ENCODE measurements around the gene ACOT11.

ACOT11 gene

GRCh38 chr1:54557671-54558355, 9.8 kb downstream of the ACOT11 start:
- POLR2A ChIA-PET = no interaction called here
- no peak for DNase-seq (ENCODE audit: extremely low spot score)
- TF ChIP-seq SP1 (IDR thresholded peaks at IDR 0.05) = no peak
- no peak for TF ChIP-seq BHLHE40 (IDR thresholded peaks at IDR 0.05; ENCODE audit: borderline replicate concordance)
- no peak for TF ChIP-seq FOXA1 (IDR thresholded peaks at IDR 0.05)
- CTCF ChIA-PET = interaction anchor here (0.7 kb wide), 1 partner anchor 22 kb away, joined by 4 read pairs; no protein-coding TSS in a partner anchor

- TF ChIP-seq ELF4 (IDR thresholded peaks at IDR 0.05) (no peak), TARDBP (IDR thresholded peaks at IDR 0.05) (no peak), SP1 (IDR thresholded peaks at IDR 0.05) (no peak), FOXM1 (IDR thresholded peaks at IDR 0.05; ENCODE audit: borderline replicate concordance) (no peak)
- no peak for DNase-seq (ENCODE audit: extremely low spot score)
- CTCF ChIA-PET = interaction anchor here (0.7 kb wide), 1 partner anchor 21 kb away, joined by 4 read pairs; no protein-coding TSS in a partner anchor
- POLR2A ChIA-PET = no interaction called here
Measured at GRCh38 chr1:54558434-54559030, 10.5 kb downstream of the ACOT11 start.

GRCh38 chr1:54559111-54559548, 11.1 kb downstream of the ACOT11 start:
- ChIA-PET POLR2A (no interaction called here), CTCF (no interaction called here)
- TF ChIP-seq HDGF (IDR thresholded peaks at IDR 0.05; ENCODE audit: borderline replicate concordance) (no peak), BHLHE40 (IDR thresholded peaks at IDR 0.05; ENCODE audit: borderline replicate concordance) (no peak), ZNF384 (IDR thresholded peaks at IDR 0.05) (no peak), SUZ12 (IDR thresholded peaks at IDR 0.05) (no peak), L3MBTL2 (conservative IDR thresholded peaks at IDR 0.05) (no peak), NFRKB (IDR thresholded peaks at IDR 0.05) (no peak), CTBP1 (IDR thresholded peaks at IDR 0.05; ENCODE audit: borderline replicate concordance) (no peak)
- DNase-seq (ENCODE audit: extremely low spot score) = no peak

- DNase-seq (ENCODE audit: extremely low spot score) = no peak
- no peak for TF ChIP-seq SP1 (IDR thresholded peaks at IDR 0.05)
- no peak for TF ChIP-seq FOXK2 (IDR thresholded peaks at IDR 0.05)
- no peak for TF ChIP-seq CTBP1 (IDR thresholded peaks at IDR 0.05; ENCODE audit: borderline replicate concordance)
- TF ChIP-seq FOXA1 (IDR thresholded peaks at IDR 0.05) = no peak
- TF ChIP-seq ARNT (IDR thresholded peaks at IDR 0.05) = no peak
- no peak for TF ChIP-seq SUZ12 (IDR thresholded peaks at IDR 0.05)
- TF ChIP-seq LEF1 (IDR thresholded peaks at IDR 0.05; ENCODE audit: borderline replicate concordance) = no peak
- no peak for TF ChIP-seq NFRKB (IDR thresholded peaks at IDR 0.05)
- no peak for TF ChIP-seq HDGF (IDR thresholded peaks at IDR 0.05; ENCODE audit: borderline replicate concordance)
- CTCF ChIA-PET = no interaction called here
- POLR2A ChIA-PET = no interaction called here
Measured at GRCh38 chr1:54559771-54560231, 11.8 kb downstream of the ACOT11 start.

GRCh38 chr1:54564312-54565112, 16.5 kb downstream of the ACOT11 start:
- TF ChIP-seq FOXK2 (IDR thresholded peaks at IDR 0.05) (no peak), L3MBTL2 (conservative IDR thresholded peaks at IDR 0.05) (no peak), NFRKB (IDR thresholded peaks at IDR 0.05) (no peak), CTBP1 (IDR thresholded peaks at IDR 0.05; ENCODE audit: borderline replicate concordance) (no peak), ZNF384 (IDR thresholded peaks at IDR 0.05) (no peak), FOXM1 (IDR thresholded peaks at IDR 0.05; ENCODE audit: borderline replicate concordance) (no peak), SUZ12 (IDR thresholded peaks at IDR 0.05) (no peak), ARNT (IDR thresholded peaks at IDR 0.05) (no peak), TARDBP (IDR thresholded peaks at IDR 0.05) (no peak), PKNOX1 (IDR thresholded peaks at IDR 0.05) (no peak), FOXA1 (IDR thresholded peaks at IDR 0.05) (no peak), LEF1 (IDR thresholded peaks at IDR 0.05; ENCODE audit: borderline replicate concordance) (no peak), HDGF (IDR thresholded peaks at IDR 0.05; ENCODE audit: borderline replicate concordance) (no peak), BHLHE40 (IDR thresholded peaks at IDR 0.05; ENCODE audit: borderline replicate concordance) (no peak), ELF4 (IDR thresholded peaks at IDR 0.05) (no peak), SP1 (IDR thresholded peaks at IDR 0.05) (no peak)
- ChIA-PET POLR2A (no interaction called here), CTCF (no interaction called here)
- DNase-seq (ENCODE audit: extremely low spot score) = no peak

- no peak for TF ChIP-seq NFRKB (IDR thresholded peaks at IDR 0.05)
- no peak for TF ChIP-seq HDGF (IDR thresholded peaks at IDR 0.05; ENCODE audit: borderline replicate concordance)
- ChIA-PET POLR2A (no interaction called here), CTCF (no interaction called here)
Measured at GRCh38 chr1:54565113-54565501, 17.1 kb downstream of the ACOT11 start.

GRCh38 chr1:54566438-54567141, 18.6 kb downstream of the ACOT11 start:
- no peak for TF ChIP-seq TARDBP (IDR thresholded peaks at IDR 0.05)
- no peak for TF ChIP-seq BHLHE40 (IDR thresholded peaks at IDR 0.05; ENCODE audit: borderline replicate concordance)
- TF ChIP-seq SP1 (IDR thresholded peaks at IDR 0.05) = no peak
- TF ChIP-seq SUZ12 (IDR thresholded peaks at IDR 0.05) = no peak
- TF ChIP-seq CTBP1 (IDR thresholded peaks at IDR 0.05; ENCODE audit: borderline replicate concordance) = no peak
- TF ChIP-seq NFRKB (IDR thresholded peaks at IDR 0.05) = no peak
- TF ChIP-seq ARNT (IDR thresholded peaks at IDR 0.05) = no peak
- no peak for TF ChIP-seq FOXK2 (IDR thresholded peaks at IDR 0.05)
- no peak for TF ChIP-seq L3MBTL2 (conservative IDR thresholded peaks at IDR 0.05)
- TF ChIP-seq FOXM1 (IDR thresholded peaks at IDR 0.05; ENCODE audit: borderline replicate concordance) = no peak
- TF ChIP-seq ELF4 (IDR thresholded peaks at IDR 0.05) = no peak
- TF ChIP-seq FOXA1 (IDR thresholded peaks at IDR 0.05) = no peak
- TF ChIP-seq LEF1 (IDR thresholded peaks at IDR 0.05; ENCODE audit: borderline replicate concordance) = no peak
- no peak for TF ChIP-seq HDGF (IDR thresholded peaks at IDR 0.05; ENCODE audit: borderline replicate concordance)
- TF ChIP-seq ZNF384 (IDR thresholded peaks at IDR 0.05) = no peak
- no peak for TF ChIP-seq PKNOX1 (IDR thresholded peaks at IDR 0.05)
- POLR2A ChIA-PET = no interaction called here
- no peak for DNase-seq (ENCODE audit: extremely low spot score)
- CTCF ChIA-PET = interaction anchor here (1.1 kb wide), 1 partner anchor 105 kb away, joined by 3 read pairs; no protein-coding TSS in a partner anchor

More at GRCh38 chr1:54565113-54565501, 17.1 kb downstream of the ACOT11 start:
- no peak for DNase-seq (ENCODE audit: extremely low spot score)

Measured in HEK293T (cell line).